Right lung (tissue), 5 donors: ENCODE measurements around the gene CAMK1. TPM values are rescaled to one million over a fixed set of nuclear protein-coding genes. Genes with fewer than 3 reads are reported as not detected.

Experiments used
- DNase-seq, 2 donors: peaks; one replicate each; pipeline ENCODE4 v3.0.0-alpha.2; 2013
- polyA plus RNA-seq, 5 donors: library from polyadenylated mRNA; unstranded; fragments of 120-200 nt; gene quantifications; one replicate each; pipeline versions ENCODE4 v1.2.1 to v1.2.3, GENCODE V29; 2013; ENCODE audit warnings: inconsistent platforms in 1 of 5, low replicate concordance in 1 of 5; ENCODE audit not compliant: insufficient read length in 5 of 5, insufficient read depth in 1 of 5

CAMK1 gene
- polyA plus RNA-seq, 5 donors: 18.3 to 29.0 (median 23.1) TPM

DNA sequence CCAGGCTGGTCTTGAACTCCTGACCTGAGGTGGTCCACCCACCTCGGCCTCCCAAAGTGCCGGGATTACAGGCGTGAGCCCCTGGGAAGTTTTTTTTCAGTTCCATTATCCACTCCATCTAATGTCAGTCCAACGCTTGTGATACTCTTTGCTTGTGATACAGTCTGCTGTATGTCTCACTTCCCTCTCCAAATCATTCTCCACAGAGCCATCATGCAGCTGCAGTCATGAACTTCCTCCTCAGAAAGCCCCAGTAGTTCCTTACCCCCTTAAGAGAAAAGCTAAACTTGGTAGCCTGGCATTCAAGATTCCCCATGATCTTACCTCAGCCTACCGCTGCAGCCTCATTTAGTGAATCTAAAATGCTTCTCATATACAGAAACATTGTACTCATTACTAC is 25.5 kb upstream of the CAMK1 start:
- DNase-seq: no peak

DNA sequence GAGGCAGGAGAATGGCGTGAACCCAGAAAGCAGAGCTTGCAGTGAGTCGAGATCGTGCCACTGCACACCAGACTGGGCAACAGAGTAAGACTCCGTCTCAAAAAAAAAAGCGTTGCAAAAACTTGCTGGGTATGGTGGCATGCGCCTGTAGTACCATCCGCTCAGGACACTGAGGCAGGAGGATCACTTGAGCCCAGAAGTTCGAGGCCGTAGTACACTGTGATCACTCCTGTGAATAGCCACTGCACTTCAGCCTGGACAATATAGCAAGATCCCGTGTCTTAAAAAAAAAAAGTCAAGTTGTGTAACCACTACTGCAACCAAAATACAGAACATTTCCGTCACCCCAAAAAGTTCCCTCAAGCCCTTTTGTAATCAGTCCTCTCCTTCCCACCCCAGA is 24.7 kb upstream of the CAMK1 start:
- no peak for DNase-seq

DNA sequence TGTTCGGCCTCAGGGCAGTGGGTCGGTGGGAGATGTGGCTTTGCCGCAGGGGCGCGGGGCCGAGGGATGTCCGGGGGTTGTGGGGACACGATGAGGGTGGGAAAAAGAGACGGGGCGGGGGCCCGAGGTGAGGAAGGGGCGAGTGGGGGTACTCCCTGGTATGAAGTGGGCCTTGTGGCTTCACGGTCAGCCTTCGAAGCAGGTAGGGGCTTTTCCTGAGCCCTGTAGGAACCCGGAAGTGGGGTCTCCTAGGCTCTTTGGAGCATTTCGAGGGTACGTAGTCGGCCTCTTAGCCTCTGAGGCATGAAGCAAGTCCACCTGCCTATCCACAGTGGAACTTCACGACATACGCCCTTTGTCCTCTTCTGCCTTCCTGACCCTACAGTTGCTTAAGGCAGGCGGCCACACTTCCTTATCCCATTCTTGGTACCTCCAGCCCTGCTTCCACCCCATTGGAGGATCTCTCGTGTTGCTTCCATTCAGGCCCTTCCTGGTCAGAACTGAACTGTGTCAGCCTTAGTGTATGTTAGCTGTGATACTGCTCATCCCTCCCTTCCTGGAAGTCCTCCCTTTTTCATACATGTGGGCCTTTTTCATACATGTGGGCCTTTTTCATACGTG is 23.5 kb upstream of the CAMK1 start:
- no peak for DNase-seq

DNA sequence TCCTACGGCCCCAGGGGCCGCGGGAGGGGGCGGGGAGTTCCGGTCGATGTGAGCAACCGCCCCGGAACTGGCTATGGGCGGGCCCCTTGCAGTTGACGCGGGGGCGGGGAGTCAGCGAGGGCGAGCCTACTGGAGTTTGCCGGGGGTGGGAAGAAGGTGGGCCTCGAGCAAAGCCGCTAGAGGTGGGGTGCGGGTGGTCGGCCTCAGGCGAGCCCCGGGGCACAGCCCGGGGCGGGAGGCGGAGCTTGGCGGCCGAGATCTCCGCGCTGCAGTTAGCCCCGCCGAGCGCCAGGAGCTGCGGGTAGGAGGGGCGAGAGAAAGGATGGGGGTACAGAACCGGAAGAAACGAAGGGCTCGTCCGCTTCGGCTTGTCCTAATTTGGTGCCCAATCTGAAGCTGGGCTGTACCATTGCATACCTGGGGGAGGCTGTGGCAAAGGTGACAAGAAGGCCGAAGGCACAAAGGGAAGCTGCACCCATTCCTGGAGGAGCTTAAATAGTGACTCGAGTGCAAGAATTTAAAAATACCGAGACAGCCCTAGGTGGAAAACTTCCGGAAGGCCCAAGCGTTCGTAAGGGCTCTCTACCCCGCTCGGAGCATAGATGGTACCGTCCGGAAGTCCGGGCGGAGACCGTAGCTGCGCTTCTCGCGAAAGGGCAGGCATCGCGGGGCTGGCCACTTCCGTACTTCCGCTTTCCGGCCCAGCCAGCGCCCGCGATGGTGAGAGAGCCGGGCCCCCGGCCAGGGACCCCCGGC is 22.8 kb upstream of the CAMK1 start, which contains the start of the genes ARPC4 and TADA3:
Gene ARPC4, plus strand, starts transcription at position 678 of the 756 bp plus-strand sequence. Its CDS starts 40 bp downstream, at position 718.
Gene TADA3, minus strand, starts transcription at position 69 of the 756 bp plus-strand sequence. CDS start 1,007 bp downstream, outside the sequence.
- peak; percentile 97 for DNase-seq

DNA sequence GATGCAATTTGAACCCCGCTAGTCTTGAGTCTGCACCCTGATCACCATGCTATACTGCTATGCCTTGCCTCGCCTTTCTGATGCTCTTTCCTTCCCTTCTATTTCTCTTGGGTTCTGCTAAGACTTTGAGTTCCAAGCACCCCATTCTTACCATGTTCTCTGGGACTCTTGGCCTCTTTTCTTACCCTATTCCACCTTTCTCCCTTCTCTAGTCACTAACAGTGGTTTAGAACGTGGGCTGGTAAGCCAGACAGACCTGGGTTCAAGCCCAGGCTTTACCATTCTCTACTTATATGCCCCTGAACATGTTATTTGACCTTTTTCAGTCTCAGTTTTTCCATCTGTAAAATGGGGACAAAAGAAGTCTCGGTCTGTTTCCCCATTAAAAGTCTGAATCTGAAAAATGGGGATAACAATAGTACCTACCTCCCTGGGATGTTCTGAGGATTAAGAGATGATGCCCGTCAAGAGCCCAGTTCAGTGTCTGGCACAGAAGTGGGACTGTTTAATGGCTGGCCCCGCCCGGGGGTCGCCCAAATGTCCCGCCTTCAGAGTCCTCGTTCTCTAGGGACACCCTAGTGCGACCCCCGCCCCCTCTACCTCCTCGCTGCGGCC is 22.1 kb upstream of the CAMK1 start:
- DNase-seq: no peak

DNA sequence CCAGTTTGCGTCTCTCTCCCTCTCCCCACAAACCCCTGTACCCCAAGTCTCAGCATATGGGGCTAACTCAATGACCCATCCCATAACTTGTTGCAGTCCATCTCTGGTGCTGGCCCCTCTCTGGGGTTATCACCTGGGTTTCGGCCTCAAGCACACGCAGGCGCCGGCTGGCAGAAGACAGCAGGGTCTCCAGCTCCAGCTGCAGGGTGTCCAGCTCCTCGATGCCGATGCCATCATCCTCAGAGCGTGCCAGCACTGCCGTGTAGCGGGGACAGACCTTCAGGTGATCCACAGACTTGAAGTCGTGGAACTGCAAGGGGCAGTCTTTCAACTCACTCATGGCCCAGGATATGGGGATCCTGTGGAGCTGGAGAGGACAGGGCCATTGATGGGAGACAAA is 21.4 kb upstream of the CAMK1 start:
- no peak for DNase-seq

DNA sequence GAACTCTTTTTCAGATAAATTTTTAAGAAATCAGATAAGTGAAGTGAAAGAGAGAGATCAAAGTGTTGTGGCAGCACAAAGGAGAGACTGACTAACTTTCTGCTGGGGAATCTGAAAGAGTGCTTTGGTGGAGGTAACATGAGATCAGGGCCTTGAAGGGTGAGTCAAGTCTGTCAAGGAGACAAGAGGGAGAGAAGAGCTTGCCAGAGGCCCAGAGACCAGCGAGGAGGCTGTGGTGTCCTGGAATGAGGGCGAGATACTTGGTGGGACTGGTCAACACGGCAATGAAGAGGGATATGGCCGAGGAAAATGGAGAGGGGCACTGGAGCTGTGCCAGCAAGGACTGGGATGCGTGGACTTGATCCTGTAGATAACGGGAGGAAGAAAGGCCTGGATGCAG is 18.0 kb upstream of the CAMK1 start:
- DNase-seq: no peak

DNA sequence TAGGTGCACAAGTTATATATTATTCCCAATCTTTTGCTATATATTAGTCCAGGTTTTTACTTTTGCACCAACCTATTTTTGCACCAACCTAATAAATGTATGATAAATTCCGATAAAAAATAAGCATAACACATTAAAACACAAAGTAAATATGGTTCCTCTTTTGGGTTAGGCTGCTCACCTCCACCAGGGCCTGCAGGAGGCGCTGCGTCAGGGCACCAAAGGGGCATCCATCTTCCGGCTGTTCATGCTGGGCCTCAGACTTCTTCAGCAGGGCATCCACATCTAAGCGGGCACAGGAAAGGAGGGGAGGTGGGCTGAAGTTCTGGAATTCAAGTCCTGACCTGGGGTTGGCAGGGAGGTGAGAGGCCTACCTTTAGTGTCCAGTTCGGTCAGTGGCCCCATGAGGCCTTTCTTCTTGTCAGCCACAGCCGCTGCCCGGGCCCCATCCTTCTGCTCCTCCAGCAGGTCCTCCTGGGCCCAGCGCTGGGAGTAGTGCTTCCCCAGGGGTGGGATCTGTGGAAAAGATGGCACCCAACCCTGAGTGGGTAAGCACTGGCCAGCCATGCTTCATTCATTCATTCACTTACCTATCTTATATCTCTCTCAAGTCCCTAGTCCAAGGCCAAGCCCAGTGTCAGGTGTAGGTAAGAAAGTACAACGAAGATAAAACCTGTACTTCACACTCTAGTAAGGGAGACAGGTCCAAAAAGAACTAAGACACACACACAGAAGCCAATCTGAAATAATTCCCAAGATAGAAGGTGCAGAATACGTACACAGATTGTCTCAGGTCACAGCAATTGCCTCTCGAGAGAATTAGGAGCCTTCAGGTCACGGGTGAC is 17.3 kb upstream of the CAMK1 start:
- no peak for DNase-seq

DNA sequence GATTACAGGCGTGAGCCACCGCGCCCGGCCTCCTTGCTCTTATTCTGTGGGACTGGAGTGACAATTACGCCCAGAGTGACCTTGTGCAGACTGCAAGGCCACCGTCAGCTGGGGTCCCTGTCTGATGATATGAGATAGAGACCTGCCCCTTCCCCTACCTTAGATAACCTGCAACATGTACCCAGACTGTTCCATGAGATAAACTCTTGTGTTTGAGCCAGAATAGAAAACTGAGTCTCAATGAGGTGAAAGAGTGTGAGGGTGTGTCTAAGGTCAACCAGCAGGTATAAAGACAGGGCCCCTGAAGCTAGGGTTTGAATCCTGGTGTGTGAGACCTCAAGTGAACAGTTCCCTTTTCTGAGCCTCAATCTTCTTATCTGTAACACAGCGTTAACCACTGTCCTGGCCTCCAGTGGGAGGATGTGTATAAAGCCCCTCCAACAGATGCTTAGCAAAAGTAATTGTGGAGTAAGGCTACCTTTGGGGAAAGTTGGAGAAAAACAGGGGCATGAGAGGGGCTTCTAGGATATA is 16.5 kb upstream of the CAMK1 start:
- no peak for DNase-seq

DNA sequence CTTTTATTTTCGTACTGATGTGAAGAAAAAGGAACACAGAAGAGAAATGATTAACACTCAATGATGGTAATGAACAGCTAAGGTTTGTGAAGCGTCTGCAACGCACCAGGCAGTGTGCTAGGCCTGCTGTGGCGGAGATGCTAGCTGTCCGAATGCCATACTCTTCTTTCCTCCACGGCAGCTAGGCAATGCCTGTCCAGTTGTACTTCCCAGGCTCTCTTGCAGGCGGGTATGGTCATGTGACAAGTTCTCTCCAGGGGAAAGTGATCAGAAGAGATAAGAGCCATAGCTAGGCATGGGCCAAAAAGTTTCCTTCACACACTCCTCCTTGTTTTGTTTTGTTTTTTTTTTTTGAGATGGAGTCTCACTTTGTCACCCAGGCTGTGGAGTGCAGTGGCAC is 15.9 kb upstream of the CAMK1 start:
- DNase-seq: no peak

DNA sequence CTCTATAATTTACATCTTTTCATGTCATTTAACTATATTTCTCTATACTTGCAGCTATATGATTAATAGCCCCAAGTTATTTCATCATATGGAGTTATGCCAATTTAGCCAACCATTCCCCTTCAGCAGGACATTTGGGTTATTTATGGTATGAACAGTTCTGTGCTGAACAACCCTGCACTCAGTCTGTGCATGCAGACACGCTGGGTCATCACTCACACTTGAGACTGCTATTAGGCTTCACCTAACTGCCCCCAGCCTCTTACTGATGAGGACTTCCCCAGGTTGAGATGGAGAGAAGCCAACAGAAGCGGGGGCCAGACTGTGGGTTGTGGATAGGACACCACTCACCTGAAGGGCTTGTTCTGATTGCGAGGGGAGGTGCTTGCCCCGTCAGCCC is 15.2 kb upstream of the CAMK1 start:
- no peak for DNase-seq

DNA sequence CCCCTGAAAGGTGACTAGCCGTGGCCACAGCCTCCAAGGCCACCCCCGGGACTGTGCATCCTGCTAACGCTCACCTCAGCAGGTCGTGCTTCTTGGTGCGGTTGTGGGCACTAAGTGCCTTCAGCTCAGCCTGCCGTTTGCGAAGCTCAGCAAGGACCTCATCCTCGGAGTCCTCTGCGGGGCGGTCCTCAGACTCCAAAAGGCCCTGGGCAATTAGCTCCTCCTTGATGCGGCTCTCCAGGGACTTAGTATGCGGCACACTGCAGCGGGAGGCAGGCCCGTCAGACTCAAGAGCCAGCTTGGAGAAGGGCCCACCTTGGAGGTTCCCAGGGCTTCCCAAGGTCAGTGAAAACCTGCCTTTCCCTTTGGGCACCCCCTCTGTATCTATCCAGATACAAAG is 14.2 kb upstream of the CAMK1 start:
- DNase-seq: no peak

DNA sequence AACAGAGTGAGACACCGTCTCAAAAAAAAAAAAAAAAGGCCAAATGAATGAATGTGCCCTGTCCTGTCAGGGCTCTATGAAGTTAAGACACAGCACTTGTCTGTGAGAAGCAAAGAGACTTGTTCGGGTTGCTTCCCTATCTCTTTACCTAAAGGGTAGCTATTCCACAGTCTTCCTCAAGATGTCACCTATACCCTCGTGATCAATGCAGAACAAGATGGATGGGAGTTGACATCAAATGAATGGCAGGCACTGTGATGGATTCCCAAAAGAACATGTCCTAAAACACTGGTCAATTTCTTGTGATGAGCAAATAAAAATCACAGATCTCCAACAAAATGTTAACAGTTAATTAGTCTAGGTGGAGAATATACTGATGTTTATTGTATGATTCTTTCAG is 13.0 kb upstream of the CAMK1 start:
- no peak for DNase-seq

DNA sequence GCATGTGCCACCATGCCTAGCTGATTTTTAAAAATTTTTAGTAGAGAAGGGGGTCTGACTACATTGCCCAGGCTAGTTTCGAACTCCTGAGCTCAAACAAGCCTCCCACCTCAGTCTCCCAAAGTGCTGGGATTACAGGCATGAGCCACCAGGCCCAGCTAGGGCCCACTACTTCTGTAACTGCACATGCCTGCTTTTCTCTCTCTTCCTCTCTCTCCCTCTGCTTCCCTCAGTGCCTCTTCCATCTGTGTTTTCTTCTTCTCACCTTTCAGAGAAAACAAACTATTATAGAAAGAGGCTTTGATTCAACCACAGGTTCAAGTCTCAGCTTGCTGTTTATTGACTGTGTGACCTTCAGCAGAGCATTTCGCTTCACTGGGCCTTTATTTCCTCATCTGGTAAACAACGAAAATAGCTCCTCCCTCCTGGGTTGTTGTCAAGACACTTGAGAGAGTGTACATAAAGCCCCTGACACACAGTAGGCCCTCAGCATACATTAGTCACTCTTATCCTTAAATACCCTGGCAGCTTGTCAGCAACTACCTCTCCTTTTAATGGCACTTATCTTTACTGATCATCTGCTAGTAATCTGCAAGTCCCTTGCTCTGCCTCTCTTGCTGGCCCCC is 12.3 kb upstream of the CAMK1 start:
- no peak for DNase-seq

DNA sequence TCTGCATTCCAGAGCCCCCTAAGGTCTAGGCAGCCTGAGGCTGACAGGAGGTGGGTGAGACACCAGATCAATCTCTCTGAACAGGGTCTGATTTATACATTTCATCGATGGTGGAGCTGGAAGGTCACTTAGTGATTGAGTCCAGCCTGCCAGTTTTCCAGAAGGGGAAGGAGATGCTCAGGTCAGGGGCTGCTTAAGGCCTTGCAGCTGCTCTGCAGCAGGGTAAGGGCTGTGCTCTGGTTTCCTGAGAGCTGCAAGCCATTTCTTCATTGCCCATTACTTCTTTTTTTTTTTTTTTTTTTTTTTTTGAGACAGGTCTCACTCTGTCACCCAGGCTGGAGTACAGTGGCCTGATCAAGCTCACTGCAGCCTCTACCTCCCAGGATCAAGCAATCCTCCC is 11.8 kb upstream of the CAMK1 start:
- DNase-seq: no peak

DNA sequence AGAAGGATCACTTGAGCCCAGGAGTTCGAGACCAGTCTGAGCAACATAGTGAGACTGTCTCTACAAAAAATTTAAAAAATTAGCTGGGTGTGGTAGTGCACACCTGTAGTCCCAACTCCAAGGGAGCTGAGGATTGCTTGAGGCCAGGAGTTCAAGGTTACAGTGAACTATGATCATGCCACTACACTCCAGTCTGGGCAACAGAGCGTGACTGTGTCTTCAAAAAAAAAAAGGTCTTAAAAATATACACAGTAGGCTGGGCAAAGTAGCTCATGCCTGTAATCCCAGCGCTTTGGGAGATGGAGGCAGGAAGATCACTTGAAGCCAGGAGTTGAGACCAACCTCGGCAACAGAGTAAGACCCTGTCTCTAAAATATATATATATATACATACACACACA is 11.2 kb upstream of the CAMK1 start:
- DNase-seq: no peak

DNA sequence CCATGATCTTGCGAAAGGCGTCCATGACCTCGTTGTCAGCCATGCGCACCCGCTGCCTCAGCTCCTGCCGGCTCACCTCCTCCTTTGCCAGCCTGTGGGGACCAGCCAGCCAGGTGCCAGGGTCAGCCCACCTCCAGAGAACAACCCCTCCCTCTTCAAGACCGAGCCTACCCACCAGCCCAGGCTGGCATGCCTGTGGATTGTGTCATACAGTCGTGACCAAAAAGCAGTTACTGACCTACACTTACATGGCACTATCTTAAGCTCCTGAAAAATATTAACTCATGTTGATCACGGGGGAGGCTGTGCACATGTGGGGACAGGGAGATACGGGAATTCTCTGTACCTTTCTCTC is 10.7 kb upstream of the CAMK1 start:
- no peak for DNase-seq

DNA sequence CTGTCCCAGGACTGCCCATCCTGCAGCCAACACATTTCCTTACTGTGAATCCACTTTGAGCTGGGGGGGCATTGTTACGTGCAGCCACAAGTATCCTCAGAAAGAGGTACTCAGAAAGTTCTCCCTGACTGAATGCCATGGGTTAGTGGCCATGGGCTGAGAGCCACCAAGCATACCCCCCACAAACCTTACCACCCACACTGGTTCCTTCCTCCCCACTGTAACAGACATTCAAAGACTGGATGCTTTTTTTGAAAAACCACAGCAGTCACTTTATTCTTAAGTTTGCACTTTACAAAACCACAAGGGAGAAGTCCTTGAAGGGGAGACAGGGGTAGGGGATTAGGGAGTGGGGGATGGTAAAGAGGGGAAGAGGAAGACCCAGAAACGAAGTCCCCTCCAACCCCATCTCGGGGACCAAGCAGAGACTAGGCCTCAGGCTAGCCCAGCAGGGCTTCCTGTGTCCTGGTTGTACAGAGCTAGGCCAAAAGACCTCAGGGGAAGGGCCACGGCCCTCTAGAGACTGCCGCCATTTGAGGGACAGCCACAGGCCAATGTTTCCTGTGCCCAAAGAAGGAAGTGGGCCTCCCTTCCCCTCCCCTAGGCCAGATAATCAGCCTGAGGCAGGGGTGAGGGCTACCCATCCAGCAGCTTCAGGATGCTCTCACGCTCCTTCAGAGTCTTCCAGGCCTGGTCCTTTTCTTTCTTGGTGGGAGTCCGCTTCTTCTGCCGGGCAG is 10.1 kb upstream of the CAMK1 start:
- no peak for DNase-seq

DNA sequence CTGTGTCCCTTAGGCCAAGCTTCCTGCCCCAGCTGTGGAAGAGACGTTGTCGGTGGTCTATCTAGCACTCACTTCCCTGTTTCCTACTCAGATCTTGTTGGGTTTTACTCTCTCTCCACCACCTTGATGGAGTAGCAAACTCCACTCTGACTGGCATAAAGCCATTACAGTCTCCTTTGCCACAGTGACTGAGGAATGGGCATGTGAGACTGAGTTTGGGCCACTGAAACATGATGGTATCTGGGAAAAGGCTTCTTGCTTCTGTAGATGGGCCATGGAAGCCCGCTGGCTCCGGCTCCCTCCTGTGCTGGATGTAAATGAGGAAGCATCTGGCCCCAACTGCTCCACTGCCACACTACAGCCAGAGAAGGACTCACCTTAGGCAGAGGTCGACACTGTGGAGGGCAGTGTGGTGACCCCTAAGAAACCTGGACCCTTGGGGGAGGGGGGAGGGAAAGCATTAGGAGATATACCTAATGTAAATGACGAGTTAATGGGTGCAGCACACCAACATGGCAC is 9.4 kb upstream of the CAMK1 start:
- DNase-seq: no peak
